Mammary epithelial cell (primary cell): ENCODE measurements around the gene MERTK.

ENCODE experiments used
- CTCF ChIP-seq, 2 donors: IDR thresholded peaks in 1 of 2; conservative IDR thresholded peaks in 1 of 2; 2 replicates each; pipeline ENCODE4 v1.5.1; 2011 to 2012; ENCODE audit warnings: inconsistent platforms in 2 of 2, low read length in 2 of 2, mild to moderate bottlenecking in 2 of 2, control low read depth in 1 of 2, low read depth in 1 of 2; ENCODE audit not compliant: insufficient read depth in 1 of 2; ENCODE audit errors: extremely low read depth in 1 of 2
- EZH2 ChIP-seq: IDR thresholded peaks from 2 replicates; pipeline ENCODE4 v1.6.1; 2012; ENCODE audit warnings: low read length, inconsistent platforms, borderline replicate concordance

DNA sequence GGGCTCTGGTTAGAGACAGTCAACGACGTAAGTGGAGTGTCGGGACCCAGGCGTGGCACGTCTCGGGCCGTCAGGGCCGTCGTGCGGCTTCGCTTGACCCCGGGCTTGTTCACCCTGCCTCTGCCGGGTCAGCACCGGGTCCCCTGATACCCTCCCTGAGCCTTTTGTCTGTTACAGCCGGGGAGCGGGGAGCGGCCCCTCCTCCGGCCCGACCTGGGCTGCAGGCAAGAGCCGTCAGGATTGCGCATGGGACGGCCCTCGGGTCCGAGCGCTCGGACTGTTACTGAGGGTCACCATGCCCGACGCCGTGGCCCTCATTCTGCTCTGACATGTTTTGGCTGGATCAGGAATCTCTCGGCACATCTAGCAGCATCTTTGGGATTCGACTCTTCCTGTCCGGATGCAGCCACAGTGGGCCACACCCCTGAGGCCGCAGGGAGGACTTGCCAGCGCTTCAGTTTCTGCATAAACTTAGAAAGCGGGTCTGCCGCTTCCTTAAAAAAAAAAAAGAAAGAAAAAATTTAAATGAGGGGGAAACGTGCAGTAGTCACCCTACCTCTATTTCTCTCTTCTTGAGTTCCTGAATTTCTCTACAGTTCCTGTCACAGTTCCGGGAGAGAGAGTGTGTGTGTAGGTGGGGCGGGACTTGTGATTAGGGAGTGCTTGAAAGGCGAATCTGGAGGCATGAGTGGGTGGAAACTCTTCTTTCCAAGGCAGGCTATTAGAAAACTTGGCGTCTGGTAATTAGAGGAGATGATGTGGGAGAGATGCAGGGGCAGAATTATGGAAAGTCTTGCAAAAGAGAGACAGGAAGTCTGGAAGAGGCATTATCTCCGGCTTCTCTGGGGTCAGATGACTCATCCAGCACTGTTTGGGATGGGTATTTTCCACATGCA, 157.6 kb downstream of the MERTK start:
- TF ChIP-seq CTCF (conservative IDR thresholded peaks at IDR 0.05 in 1 of 2, IDR thresholded peaks at IDR 0.05 in 1 of 2; ENCODE audit: extremely low read depth in 1 of 2, insufficient read depth in 1 of 2, low read depth in 1 of 2, low read length in 2 of 2) (no peak), EZH2 (no peak)
